ENCODE data around the gene CLSTN2. TPM values are rescaled to one million over a fixed set of nuclear protein-coding genes. Genes with fewer than 3 reads are reported as not detected.

The CLSTN2 gene
- total and polyA plus RNA-seq, 2 of the 4 experiments (the other 2 are of a cell fraction), result under 0.01 to 0.07 TPM

DNA sequence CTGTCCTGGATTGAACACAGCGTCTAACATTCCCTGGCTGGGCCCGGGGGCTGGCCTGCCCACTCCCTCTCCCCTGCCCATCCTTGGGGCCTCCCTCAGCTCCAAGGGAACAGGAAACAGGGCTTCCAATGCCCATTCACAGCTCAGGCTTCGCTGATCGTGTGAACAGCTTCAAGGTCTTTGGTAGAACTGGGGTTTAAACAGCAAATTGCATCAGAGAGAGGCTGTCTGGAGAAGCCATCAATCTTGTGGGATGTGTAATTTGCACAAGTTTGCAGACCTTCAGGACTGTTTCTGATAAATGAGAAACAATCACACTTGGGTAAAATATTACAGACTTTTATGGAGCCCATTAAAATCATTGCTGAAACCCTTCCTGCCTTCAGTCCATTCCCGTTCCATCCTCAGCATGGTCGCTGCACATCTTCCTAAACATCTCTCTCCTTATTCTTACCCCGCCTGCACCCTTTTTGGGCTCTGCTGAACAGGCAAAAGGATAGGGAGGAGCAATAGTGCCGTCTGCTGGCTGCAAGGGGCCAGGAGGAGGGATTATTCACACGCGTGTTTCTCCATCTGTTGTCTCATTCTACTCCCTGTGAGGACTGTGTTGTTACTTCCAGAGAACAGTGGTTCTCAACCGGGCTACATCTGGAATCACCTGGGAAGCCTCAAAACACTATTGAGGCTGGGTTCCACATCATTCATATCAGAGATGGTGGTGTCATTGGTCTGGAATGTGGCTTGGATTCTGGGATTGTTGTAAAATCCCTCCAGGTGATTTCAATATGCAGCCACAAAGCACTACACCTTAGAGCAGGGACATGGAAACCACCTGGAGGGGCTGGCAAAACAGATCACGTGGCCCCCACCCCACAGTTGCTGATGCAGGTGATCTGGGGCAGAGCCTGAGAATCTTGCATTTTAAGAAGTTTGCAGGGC lies 116.3 kb downstream of the CLSTN2 start:
- in situ Hi-C loops (cut with MboI; ENCODE audit: low sequenced_read_pairs), result no loop called here
- Histone ChIP-seq H3K27me3 (ENCODE audit: control insufficient read depth, insufficient read depth, low read length) (no peaks in the 10 kb centered on the region), H2AFZ (replicated peaks; ENCODE audit: low read length, poor library complexity) (no peak overlapping the region), H3K36me3 (ENCODE audit: control insufficient read depth, insufficient read depth, low read length) (no peaks in the 10 kb centered on the region), H3K9me1 (ENCODE audit: insufficient read depth, low read length) (no peaks in the 10 kb centered on the region), H4K20me1 (ENCODE audit: insufficient read depth, low read length) (no peaks in the 10 kb centered on the region), H3K9ac (ENCODE audit: low read depth, low read length) (no peak overlapping the region), H3K18ac (ENCODE audit: low read depth, low read length) (no peak overlapping the region), H3K9me3 (ENCODE audit: control insufficient read depth, insufficient read depth, low read length) (no peaks in the 10 kb centered on the region), H3K4ac (ENCODE audit: low read depth, low read length) (no peak overlapping the region), H4K5ac (ENCODE audit: low read depth, low read length) (no peak overlapping the region), H3K4me2 (ENCODE audit: low read depth, low read length) (no peak overlapping the region), H3K79me1 (ENCODE audit: low read depth in 1 of 2, low read length in 2 of 2) (no peaks in the 10 kb centered on the region), H3K4me3 (ENCODE audit: insufficient read depth, low read depth, low read length) (no peak overlapping the region), H2AK9ac (replicated peaks; ENCODE audit: low read depth, low read length, poor library complexity) (no peak overlapping the region), H2BK15ac (ENCODE audit: low read depth, low read length) (no peak overlapping the region), H2BK120ac (ENCODE audit: low read depth, low read length) (no peak overlapping the region), H3K14ac (replicated peaks; ENCODE audit: low read depth, low read length) (no peak overlapping the region), H3K4me1 (ENCODE audit: control insufficient read depth, insufficient read depth, low read length) (no peaks in the 10 kb centered on the region), H2BK5ac (ENCODE audit: low read depth, low read length, poor library complexity, severe bottlenecking) (no peak overlapping the region), H2AK5ac (ENCODE audit: low read depth, low read length) (no peak overlapping the region), H3K56ac (ENCODE audit: extremely low read depth, insufficient read depth, low read length) (no peak overlapping the region), H4K8ac (ENCODE audit: low read depth in 2 of 2, low read length in 2 of 2) (no peak overlapping the region), H3K27ac (ENCODE audit: insufficient read depth, low read length) (no peak overlapping the region), H2BK20ac (ENCODE audit: low read depth, low read length) (no peak overlapping the region), H3K23ac (ENCODE audit: low read depth, low read length) (no peak overlapping the region), H4K91ac (ENCODE audit: insufficient read depth, low read depth, low read length) (no peak overlapping the region)
- no peak for DNase-seq
- intact Hi-C loops (cut with micrococcal nuclease), result no loop called here
- ATAC-seq (ENCODE audit: low read depth), result no peak
- 29% methylated on average over 1 of the region's 12 CpGs; no CpG with 5 or more reads in 1 of the 2 experiments for WGBS, 2 experiments (ENCODE audit: extremely low coverage in 2 of 2, insufficient read length in 1 of 2)
- ChIA-PET CTCF (no interaction called here), POLR2A (ENCODE audit: unreplicated experiment) (no interaction called here)
- no TSS peak for BruUV-seq (replicated peaks)
- TF ChIP-seq POLR2A (IDR thresholded peaks at IDR 0.05; ENCODE audit: low read depth, low read length), result no peak
- no peak for TF ChIP-seq MXI1 (IDR thresholded peaks at IDR 0.05; ENCODE audit: borderline replicate concordance, low read depth, low read length)
- TF ChIP-seq FOS (IDR thresholded peaks at IDR 0.05; ENCODE audit: low read depth, low read length), result no peak
- no peak for TF ChIP-seq RCOR1 (IDR thresholded peaks at IDR 0.05; ENCODE audit: insufficient replicate concordance, low read length)
- no peak for TF ChIP-seq MAFK (IDR thresholded peaks at IDR 0.05; ENCODE audit: low read depth, low read length)
- TF ChIP-seq CEBPB (IDR thresholded peaks at IDR 0.05; ENCODE audit: low read depth, low read length), result no peak
- dilution Hi-C loops (cut with HindIII; ENCODE audit: low sequenced_read_pairs, unreplicated experiment), result no loop called here

All from IMR-90 (cell line).